ENCODE data around the gene FAM107B.

GRCh38 chr10:14502431-14502830 lies 272.3 kb downstream of the FAM107B start:
- TF ChIP-seq CTCF (IDR thresholded peaks at IDR 0.05 in 2 of 3, conservative IDR thresholded peaks at IDR 0.05 in 1 of 3; ENCODE audit: borderline replicate concordance in 1 of 3, insufficient read depth in 1 of 3, low read depth in 2 of 3, low read length in 2 of 3) (no peak), SP1 (IDR thresholded peaks at IDR 0.05; ENCODE audit: low read depth) (no peak), EZH2phosphoT487 (IDR thresholded peaks at IDR 0.05; ENCODE audit: borderline replicate concordance) (no peak), JUND (IDR thresholded peaks at IDR 0.05) (no peak), POLR2A (IDR thresholded peaks at IDR 0.05; ENCODE audit: borderline replicate concordance, extremely low read depth, insufficient read depth, insufficient read length) (no peak), EZH2 (IDR thresholded peaks at IDR 0.05) (no peak), POLR2AphosphoS5 (IDR thresholded peaks at IDR 0.05; ENCODE audit: low read depth, low read length) (no peak), REST (IDR thresholded peaks at IDR 0.05; ENCODE audit: low read depth) (no peak), SIN3A (IDR thresholded peaks at IDR 0.05; ENCODE audit: low read depth) (no peak), MAX (IDR thresholded peaks at IDR 0.05) (no peak), RAD21 (IDR thresholded peaks at IDR 0.05; ENCODE audit: low read depth) (no peak), ZFX (IDR thresholded peaks at IDR 0.05) (no peak), TCF7L2 (IDR thresholded peaks at IDR 0.05; ENCODE audit: borderline replicate concordance, extremely low read depth, insufficient read depth, insufficient read length) (no peak), ZBTB33 (IDR thresholded peaks at IDR 0.05; ENCODE audit: extremely low read depth, insufficient replicate concordance, low read length) (no peak)
